Renal cortex interstitium (tissue), 11 donors: Measurements from ENCODE around the gene ERCC6. TPM values are rescaled to one million over a fixed set of nuclear protein-coding genes. Genes with fewer than 3 reads are reported as not detected.

ENCODE experiments used
- DNase-seq, 11 donors: peaks; one replicate each; pipeline ENCODE4 v3.0.0-alpha.2; 2013; ENCODE audit warnings: low read depth in 9 of 11, low spot score in 4 of 11; ENCODE audit errors: extremely low read depth in 1 of 11
- polyA plus RNA-seq, 3 donors: library from polyadenylated mRNA; unstranded; fragments of 120-200 nt; gene quantifications; one replicate each; pipeline ENCODE4 v1.2.1, GENCODE V29; 2013; ENCODE audit not compliant: insufficient read length in 3 of 3

The ERCC6 gene
- polyA plus RNA-seq, 3 donors = 15.2 to 16.5 (median 15.8) TPM

DNA sequence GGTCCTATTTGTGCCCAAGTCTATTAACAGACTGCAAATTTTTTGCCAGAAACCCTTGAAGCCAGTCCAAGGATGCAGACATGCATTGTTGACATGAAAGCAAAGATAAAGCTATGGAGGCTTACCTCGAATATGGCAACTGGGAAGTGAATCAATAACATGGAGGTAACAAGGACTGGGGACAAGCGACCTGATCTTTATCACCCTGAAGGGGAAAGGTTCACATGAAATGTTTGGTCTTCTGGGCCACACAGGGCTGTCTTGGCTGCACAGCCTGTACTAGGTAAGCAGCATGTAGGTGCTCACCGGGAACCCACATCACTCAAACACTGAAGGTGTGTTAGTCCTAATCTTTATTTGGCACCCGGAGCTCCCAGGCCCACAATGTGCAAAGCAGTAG, 17.9 kb downstream of the ERCC6 start:
- DNase-seq = no peak

DNA sequence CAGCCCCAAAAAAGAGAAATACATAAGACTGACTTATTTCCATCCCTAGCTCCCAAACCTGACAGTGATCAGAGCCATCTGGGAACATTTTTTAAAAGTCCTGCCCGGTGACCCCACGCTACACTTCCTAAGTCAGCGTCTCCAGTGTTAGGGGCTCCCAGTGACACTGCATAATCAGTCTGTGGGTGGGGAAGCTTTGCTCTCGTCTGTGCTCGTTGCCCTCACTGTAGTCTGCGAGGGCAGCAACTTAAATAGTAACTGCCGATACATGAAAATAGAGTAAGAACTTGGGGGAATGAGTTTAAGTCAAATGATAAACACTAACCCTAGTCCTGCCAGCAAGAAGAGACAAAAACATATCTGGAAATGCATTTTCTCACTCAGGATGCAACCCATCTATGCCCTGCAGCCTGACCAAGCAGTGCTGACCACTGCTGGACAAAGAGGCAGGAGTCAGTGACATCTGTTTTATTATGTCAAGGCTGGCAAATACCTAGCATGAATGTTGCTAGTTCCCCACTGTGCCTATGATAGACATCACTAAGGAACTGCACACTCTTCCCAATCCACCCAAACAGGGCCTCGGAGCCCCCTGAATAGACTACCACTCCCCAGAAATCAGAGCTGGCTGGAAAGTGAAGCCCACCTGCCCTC, 18.7 kb downstream of the ERCC6 start:
- no peak for DNase-seq

DNA sequence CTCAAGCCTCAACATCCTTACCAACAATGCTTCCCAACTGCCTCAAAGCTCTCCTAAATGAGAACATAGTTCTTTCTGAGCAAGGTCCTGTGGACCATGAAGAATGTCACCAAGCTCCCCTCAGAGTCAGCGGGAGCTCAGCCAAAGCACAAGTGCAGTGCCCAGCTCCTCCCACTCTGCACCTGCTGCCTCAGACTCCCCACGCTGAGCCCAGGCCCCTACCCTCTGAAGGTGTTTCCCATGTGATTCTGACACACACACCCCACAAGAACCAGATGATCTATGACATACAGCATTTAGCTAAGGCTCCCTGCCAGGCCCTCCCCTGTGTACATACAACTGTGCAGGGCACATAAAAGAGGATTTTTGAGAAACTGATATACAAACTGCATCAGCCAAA, 19.2 kb downstream of the ERCC6 start:
- no peak for DNase-seq

DNA sequence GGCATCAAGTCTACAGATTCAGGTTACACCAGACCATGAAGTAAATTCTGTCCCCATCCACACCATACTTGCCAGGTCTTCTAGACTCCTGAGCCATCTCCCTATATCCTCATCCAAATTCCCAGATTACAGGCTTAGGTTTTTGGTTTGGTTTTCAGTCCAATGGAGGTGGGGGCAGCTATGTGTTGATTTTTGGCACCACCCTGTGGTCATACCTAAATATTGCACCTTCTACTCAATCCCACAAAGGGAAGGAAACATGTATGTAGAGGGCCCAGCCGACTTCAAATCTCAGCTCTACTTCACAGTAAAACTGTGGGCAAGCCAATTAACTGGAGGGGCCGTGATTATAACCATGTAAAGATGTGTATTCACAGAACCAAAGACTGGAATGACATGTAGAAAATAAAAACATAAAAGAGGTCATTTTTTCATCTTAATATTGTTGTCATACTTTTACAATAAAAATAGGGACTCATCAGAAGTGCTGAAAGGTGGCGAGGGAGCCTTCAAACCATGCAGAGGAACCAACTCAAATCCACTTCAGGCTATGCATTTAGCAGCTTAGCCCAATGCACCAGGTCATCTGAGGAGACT, 19.8 kb downstream of the ERCC6 start:
- DNase-seq = peak in 6 of 11 donors; percentile 10 to 38 (median 30)

DNA sequence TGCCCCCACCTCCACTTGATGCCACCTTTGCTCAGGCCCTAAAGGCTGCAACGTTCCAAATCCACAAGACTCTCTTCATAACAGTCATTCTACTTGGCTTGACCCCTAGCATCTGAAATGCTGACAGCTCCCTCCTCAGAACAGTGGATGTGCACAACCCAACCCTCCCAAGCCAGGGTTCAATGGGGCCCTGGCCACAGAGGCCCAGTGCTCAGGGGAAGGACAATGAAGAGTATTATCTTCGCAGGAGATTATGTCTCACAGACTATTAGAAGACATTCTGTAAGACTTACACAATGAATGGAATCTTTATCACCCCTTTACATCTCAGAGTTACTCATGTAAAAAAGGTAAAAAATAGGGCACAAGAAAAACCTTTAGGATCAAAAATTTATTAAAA, 20.4 kb downstream of the ERCC6 start:
- no peak for DNase-seq

DNA sequence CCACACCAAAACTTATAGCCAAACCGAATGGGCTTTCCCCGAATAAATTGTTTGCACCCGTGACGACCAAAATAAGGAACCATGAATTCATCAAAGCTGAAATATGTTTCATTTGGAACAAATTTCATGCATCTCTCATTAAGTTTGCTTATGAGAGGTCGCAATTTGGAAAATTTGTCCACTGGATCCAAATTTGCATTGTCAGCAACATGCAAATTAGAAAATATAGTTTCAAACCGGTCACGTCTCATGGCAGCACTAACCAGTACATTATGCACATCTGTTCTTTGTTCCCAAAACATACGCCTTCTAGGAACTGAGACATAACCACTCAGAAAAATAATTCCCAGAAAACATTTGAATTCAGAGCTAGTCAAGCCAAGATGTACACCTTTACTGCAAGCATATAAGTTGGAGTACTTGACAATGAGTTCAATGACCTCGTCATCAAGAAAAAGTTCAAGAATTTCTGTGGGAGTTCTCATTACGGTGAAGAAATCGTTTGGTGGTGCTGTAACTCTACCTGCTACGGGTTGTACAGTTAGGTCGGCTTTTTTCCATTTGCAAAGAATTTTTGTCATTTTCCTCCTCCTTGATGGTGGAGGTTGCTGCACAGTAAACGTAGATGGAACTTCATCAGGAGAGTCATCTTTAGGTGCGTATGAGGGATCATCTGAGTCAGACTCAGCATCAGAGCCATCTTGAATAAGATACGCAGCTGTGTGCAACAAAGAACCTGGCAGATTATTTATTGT, 22.5 kb downstream of the ERCC6 start:
- DNase-seq = no peak

DNA sequence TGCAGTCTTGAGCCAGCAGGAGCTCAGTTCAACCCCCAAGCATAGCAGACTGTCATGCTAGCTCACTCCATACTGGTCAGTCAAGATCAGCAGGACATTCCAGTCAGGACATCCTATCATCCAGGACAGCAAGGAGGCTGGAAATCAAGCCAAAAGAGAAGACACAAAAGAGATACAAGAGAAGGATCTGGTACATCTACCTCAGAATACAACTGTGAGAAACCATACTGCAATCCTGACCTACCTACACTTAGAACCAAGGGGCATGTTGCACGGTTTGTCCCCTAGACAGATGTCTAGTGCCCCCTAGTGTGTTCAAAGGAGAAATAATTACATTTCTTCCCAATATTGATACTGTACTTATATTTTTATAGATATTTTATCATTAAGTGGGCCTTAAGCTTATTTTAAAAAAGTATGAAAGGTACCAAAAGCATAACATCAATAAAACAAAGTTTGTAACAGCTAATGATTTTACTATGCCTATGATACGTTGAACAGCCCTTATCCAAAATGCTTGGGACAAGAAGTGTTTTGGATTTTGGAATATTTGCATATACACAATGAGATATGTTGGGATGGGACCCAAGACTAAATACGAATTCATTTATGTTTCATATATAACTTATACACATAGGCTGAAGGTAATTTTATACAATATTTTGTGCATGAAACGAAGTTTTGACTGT, 26.7 kb downstream of the ERCC6 start:
- DNase-seq = no peak

DNA sequence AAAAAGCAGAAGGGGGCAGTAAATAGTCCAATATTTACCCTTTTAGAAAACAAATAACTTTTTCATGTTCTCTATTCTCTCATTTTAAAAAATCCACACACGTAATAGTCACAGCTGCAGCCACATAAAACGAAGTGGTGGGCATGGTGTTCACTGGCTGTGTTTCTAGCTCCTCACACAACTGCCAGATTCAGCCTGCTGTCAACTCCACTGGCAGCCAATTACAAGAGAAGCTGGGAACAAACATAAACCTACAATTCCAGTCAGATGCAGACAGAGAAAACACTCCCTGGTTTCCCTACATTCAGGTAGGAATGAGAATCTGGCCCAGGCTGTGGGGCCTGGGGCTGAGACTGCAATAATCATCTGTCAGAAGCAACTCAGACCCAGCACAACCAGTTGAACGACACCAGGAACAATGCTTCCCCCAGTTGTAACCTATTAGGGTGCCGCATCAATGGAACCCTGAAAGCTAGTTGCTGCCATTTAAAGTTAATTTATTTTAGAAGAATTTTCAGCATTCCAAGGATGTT, 29.1 kb downstream of the ERCC6 start:
- DNase-seq = no peak

DNA sequence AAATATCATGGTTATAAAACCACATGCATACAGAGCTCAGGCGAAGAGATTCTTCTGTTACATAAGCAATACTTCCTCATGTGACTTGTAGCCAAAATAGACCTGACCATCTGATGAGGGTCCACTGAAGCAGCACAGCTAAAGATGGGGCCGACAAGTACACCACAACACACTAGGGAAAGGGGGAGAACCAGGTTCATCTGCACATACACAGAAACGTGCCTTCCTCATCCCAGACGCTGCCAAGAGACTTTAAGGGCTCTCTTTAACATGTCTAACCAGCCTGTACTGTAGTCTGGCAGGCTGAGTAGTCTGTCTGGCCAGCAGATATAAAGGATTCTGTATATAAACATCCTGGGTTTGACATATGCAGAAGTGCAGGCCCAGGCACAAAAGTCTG, 30.3 kb downstream of the ERCC6 start:
- DNase-seq = no peak

DNA sequence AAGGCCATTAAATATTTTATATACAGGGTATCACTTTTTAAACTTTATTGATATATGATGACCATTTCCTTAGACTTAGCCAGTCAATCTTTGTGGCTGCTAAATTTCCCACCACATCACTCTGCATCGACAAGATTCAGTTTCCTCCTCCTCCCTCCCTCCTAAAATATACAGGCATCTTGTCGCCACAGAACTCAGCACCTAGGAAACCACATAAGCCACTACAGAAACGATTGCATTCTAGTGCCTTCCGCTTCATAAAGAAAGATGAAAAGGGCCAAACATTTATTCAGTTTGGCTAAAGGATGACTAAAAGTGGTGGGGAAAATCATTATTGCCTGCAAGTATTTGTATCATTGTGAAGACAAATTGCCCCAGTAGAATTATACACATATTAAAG, 30.7 kb downstream of the ERCC6 start:
- DNase-seq = no peak

DNA sequence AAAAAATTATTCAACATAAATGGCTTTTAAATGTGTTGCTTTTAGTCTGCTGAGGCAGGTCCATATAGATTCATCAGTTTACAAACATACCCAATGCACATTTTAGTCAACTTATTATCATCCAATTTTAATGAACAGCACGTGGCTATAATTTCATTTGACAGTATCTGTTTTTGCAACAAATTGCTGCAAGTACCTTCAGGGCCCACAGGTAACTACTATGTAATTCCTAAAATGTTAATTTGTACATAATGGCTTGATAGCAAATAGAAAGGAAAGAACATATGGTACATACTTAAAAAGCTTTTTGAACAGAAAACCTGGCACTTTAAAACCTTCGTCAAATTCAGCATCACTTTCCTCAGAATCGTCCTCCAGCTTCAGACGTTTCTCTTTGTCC, 33.3 kb downstream of the ERCC6 start:
- DNase-seq = no peak

DNA sequence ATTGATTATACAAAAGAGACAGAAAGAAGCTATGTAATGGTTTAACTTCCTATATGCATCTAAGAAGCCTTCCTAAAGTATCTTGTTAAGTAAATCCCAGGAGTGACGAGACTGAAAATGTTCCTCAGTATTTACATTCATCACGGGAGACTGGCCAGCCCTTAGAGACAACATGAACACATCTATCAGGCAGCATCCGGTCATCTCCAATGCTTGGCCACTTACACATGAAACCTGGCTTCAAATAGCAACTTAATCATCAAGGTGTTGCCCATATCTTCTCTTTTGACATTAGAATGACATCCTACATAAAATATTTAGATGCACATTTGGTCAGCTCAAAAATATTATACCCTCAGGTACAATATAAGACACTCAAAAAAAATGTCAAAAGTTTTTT, 33.8 kb downstream of the ERCC6 start:
- no peak for DNase-seq

DNA sequence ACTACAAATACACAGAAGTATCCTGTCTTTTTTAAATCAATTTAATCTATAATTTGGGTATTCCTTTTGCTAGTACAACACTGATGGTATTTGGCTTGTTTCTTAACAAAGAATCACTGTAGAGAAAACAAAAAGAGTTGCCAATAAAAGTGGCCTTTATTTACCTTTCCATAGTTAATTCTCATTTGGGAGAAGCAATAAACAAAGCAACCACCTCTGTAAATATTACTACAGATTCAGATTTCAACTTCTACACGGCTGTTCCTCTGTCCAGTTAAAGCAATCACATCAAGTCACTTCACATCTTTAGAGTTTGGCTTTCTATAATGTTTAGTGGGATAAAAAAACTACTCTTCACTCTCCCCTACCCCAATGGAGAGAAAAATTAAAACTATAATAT, 34.4 kb downstream of the ERCC6 start:
- no peak for DNase-seq

DNA sequence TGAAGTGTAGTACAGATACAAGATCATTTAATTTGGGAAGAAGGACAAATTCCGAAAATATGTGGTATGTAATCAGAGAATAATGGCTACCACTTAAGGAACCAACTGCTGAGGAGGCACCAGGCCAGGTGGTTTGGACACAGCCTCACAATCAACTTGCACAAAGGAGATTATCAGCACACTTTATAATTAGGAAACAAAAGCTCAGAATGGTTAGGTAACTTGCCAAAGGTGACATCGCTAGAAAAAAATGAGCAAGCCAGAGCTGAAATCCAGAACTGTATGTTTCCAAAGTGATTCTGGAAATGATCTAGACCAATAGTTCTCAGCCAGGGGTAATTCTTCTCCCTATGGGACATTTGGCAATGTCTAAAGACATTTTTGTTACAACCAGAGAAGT, 36.6 kb downstream of the ERCC6 start:
- no peak for DNase-seq

DNA sequence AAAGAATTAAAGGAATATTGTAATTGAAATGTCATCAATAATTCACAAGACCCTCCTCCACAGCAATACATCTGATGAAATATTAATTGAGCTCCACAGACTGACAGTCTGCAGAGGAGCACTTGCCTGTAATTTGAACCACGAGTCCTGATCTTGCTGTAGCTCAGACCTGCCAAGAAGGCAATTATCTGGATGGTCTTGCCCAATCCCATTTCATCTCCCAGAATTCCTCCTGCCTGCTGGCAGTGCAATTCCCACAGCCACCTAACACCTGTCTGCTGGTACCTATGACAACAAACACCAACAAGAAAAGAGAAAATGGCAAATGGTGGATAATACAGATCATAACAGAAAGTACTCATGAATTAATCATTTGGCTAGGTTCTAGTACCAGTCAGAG, 38.5 kb downstream of the ERCC6 start:
- DNase-seq = no peak

DNA sequence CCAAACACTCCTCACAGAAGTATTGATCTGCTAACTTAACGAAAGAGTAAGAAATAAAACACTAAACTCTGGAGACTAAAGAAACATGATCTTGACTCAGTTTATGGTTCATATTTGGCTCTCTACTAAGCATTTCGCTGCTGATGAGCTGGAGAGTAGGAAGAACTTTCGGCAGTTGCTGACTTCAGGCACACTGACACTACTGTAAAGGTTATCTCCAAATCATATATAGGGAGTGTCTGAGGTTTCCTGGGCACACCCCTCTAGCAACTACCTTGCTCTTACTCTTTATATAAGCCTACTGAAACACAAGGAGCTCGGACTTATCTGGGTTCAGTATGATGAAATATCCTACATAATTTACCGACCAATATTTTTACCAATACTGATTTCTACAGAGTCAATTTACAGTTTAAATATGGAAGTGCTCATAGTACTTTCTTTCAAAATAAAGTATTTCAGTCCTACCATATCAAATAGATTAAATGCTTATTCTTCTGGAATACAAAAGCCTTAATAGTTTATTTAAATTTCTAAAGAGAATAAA, 39.5 kb downstream of the ERCC6 start:
- no peak for DNase-seq

DNA sequence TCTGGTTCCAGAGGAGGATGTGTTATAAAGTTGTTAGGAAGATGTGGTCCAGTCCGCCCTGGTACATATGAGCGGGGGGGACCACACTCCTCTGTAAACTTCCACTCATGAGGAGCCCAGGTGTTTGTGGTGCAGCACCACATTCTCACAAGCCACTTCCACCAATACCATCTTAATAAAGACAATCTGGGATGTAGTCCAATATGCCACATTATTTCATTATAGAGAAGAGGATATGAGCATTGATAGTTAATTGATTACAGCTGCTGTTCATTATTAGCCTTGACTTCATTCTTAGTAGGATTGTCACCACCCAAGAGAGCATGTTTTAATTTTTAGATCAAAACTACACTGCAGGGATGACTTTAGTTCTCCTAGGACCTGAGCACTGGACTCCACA, 40.5 kb downstream of the ERCC6 start:
- DNase-seq = no peak

DNA sequence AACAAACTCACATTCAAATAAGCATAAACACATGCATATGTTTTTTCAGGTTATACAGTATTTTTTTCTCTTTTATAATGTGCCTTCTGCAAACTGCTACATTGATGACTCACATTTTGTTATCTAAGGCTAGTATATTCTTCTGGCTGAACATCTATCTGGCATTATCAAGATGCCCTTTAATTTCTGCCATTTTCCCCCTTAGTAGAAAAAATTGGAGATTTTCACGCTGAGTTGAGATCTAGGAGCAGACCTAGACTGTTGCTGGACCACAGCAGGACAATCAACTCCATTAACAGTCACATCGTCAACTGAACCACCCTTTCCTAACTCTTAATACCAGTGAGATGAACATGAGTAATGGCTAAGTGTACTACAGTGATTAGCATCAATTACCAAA, 41.6 kb downstream of the ERCC6 start:
- DNase-seq = no peak

DNA sequence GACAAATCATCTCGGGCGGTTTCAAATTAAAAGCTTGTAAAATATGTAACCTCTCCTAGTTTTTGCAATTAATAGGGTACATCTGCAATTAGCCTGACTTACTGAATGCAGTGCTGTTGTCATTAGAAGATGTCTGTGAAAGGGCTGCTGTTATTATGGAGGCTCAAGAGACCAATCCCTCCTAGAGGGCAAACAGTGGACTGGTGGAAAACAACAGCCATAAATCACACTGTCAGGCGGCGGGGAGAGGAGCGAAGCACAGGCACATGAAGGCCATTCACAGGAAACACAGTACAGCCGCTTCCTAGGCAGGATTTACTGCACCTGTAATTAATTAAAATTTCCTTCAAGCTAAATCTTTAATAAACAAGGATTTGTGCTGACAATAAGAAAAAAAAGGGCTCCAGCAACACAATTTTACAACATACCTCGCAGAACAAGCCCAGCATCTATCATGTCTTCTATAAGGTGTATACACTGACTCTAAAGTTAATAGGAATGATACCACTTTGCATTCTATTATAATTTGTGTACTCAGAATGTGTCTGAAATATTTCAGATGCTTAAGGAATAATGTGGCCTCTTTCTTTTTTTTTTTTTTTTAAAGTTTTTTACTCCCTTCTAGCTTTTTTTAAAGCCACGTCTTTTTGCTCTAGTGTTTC, 50.7 kb downstream of the ERCC6 start:
- peak in 10 of 11 donors; percentile 25 to 63 (median 48) for DNase-seq
